ENCODE measurements around the gene CHST7. TPM values are rescaled to one million over a fixed set of nuclear protein-coding genes. Genes with fewer than 3 reads are reported as not detected.
A peak's percentile ranks its signal among the peaks of the same experiment; 100 is the strongest.
"Not testable (repeated sequence)": the region's sequence is repeated elsewhere in the genome, so short reads cannot be mapped to it uniquely, and the experiment has no call there.

Gene CHST7
- total RNA-seq (1 to 10 TPM; 4.0 to 4.6 TPM), total RNA-seq (2.2 to 32.8 (median 7.1) reads per million in 172 experiments)
- 9.5 TPM for polyA plus RNA-seq (2013, experiment 1 of 2)
- polyA plus RNA-seq (2013, experiment 2 of 2) = 7.8 TPM

GRCh38 chrX:46573331-46573891, at the start of gene CHST7:
Gene CHST7 (plus strand): TSS chrX:46573765. CDS start chrX:46573932, 167 bp downstream.
- Mint-ChIP-seq H3K27me3 (no peaks in the 10 kb centered on the region), H3K9me3 (no peaks in the 10 kb centered on the region), H3K36me3 (ENCODE audit: low read depth) (peaks cover 5% of the 10 kb centered on the region), H3K4me1 (ENCODE audit: low read depth) (peaks cover 39% of the 10 kb centered on the region), H3K27ac (peak within 1 kb of the TSS; percentile 78), H3K4me3 (peak within 1 kb of the TSS; percentile 74)
- DNase-seq = peak; percentile 18 to 81 (median 46)
- peak within 1 kb of the TSS; percentile 71 for H3K4me3 ChIP-seq (ENCODE audit: low read length)
- intact Hi-C loops (cut with DNase I, micrococcal nuclease) = loop anchor here (5.0 to 10.0 kb wide), 3 partner anchors 69 to 769 kb away; no protein-coding TSS in a partner anchor
- peak; percentile 54 for ATAC-seq (ENCODE audit: poor library complexity)
- H3K27me3 ChIP-seq (ENCODE audit: control insufficient read depth in 1 of 2, insufficient read depth in 2 of 2, low read length in 2 of 2) = no peaks in the 10 kb centered on the region
- CTCF ChIA-PET = interaction anchor here (1.1 to 1.5 kb wide), 3 partner anchors 17 to 69 kb away, joined by 3 to 5 read pairs (median 4); no protein-coding TSS in a partner anchor
- H3K9me3 ChIP-seq (ENCODE audit: control insufficient read depth in 1 of 2, insufficient read depth in 1 of 2, low read length in 2 of 2) = no peaks in the 10 kb centered on the region
- POLR2A ChIA-PET = interaction anchor here (0.6 to 2.2 kb wide), 7 partner anchors 13 to 805 kb away, joined by 3 to 9 read pairs (median 6); no protein-coding TSS in a partner anchor
- H3K4me1 ChIP-seq (ENCODE audit: insufficient read depth, low read length) = peaks cover 50% of the 10 kb centered on the region
- H3K36me3 ChIP-seq (ENCODE audit: insufficient read depth, low read length) = no peaks in the 10 kb centered on the region
- peak within 1 kb of the TSS; percentile 52 to 64 for H3K27ac ChIP-seq (ENCODE audit: low read depth in 1 of 2, low read length in 2 of 2)
- TF ChIP-seq, protein P1, sequence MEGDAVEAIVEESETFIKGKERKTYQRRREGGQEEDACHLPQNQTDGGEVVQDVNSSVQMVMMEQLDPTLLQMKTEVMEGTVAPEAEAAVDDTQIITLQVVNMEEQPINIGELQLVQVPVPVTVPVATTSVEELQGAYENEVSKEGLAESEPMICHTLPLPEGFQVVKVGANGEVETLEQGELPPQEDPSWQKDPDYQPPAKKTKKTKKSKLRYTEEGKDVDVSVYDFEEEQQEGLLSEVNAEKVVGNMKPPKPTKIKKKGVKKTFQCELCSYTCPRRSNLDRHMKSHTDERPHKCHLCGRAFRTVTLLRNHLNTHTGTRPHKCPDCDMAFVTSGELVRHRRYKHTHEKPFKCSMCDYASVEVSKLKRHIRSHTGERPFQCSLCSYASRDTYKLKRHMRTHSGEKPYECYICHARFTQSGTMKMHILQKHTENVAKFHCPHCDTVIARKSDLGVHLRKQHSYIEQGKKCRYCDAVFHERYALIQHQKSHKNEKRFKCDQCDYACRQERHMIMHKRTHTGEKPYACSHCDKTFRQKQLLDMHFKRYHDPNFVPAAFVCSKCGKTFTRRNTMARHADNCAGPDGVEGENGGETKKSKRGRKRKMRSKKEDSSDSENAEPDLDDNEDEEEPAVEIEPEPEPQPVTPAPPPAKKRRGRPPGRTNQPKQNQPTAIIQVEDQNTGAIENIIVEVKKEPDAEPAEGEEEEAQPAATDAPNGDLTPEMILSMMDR (IDR thresholded peaks at IDR 0.05) = no peak

- H3K36me3 ChIP-seq (ENCODE audit: insufficient read depth, low read length); H3K27ac ChIP-seq (ENCODE audit: low read depth in 1 of 2, low read length in 2 of 2); ATAC-seq (ENCODE audit: poor library complexity); H3K9me3 Mint-ChIP-seq; POLR2A ChIA-PET; H3K4me3 Mint-ChIP-seq; H3K4me1 Mint-ChIP-seq (ENCODE audit: low read depth); H3K27me3 ChIP-seq (ENCODE audit: control insufficient read depth in 1 of 2, insufficient read depth in 2 of 2, low read length in 2 of 2); H3K27me3 Mint-ChIP-seq; H3K4me1 ChIP-seq (ENCODE audit: insufficient read depth, low read length); DNase-seq; H3K27ac Mint-ChIP-seq; intact Hi-C loops (cut with DNase I, micrococcal nuclease); CTCF ChIA-PET; H3K4me3 ChIP-seq (ENCODE audit: low read length); H3K9me3 ChIP-seq (ENCODE audit: control insufficient read depth in 1 of 2, insufficient read depth in 1 of 2, low read length in 2 of 2): not testable (repeated sequence)
- peaks cover 14% of the 10 kb centered on the region for H3K36me3 Mint-ChIP-seq (ENCODE audit: low read depth)
These were observed 44.9 kb upstream of the CHST7 start for GRCh38 chrX:46528640-46529039.

DNA sequence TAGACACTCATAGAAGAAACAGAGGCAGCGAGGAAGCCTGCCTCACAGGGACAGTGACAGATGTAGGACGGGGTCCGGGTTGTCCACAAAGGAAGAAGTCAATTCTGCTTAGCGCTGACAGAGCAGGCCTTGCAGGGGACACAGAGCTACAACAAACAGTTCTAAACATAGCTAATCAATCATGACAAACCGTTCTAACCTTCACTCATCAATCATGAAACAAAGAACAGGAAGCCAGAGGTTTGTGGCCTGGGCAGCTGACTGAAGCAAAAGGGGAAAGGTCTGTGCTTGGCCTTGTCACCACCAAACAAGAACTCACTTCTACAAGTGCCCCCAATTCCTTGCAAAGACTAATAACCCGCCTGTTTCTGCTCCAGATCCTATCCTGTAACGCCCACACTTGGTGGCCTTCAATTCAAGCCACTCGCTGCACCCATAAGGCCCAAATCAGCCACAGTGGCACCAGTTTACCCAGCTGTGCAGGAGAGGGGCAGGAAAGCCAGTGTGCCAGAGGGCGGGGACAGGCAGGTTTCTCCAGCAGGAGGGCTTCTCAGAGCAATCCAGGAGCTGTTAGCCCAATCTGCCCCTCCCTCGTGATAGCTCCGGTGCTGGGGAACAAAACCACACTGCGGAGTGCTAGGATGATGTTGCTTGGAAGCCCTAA, 43.7 kb upstream of the CHST7 start:
- H3K27me3 ChIP-seq (ENCODE audit: control insufficient read depth in 1 of 2, insufficient read depth in 2 of 2, low read length in 2 of 2); H3K27ac Mint-ChIP-seq; H3K9me3 Mint-ChIP-seq; ATAC-seq (ENCODE audit: poor library complexity); intact Hi-C loops (cut with DNase I, micrococcal nuclease); CTCF ChIA-PET; DNase-seq; H3K27me3 Mint-ChIP-seq; H3K4me3 Mint-ChIP-seq; H3K27ac ChIP-seq (ENCODE audit: low read depth in 1 of 2, low read length in 2 of 2); POLR2A ChIA-PET; H3K4me1 Mint-ChIP-seq (ENCODE audit: low read depth); H3K9me3 ChIP-seq (ENCODE audit: control insufficient read depth in 1 of 2, insufficient read depth in 1 of 2, low read length in 2 of 2); H3K36me3 ChIP-seq (ENCODE audit: insufficient read depth, low read length); H3K4me3 ChIP-seq (ENCODE audit: low read length); H3K4me1 ChIP-seq (ENCODE audit: insufficient read depth, low read length): not testable (repeated sequence)
- H3K36me3 Mint-ChIP-seq (ENCODE audit: low read depth) = peaks cover 18% of the 10 kb centered on the region

GRCh38 chrX:46530404-46530908, 43.1 kb upstream of the CHST7 start:
- H3K4me3 Mint-ChIP-seq; H3K9me3 ChIP-seq (ENCODE audit: control insufficient read depth in 1 of 2, insufficient read depth in 1 of 2, low read length in 2 of 2); POLR2A ChIA-PET; H3K36me3 ChIP-seq (ENCODE audit: insufficient read depth, low read length); H3K27me3 Mint-ChIP-seq; H3K27ac ChIP-seq (ENCODE audit: low read depth in 1 of 2, low read length in 2 of 2); H3K9me3 Mint-ChIP-seq; H3K4me3 ChIP-seq (ENCODE audit: low read length); intact Hi-C loops (cut with DNase I, micrococcal nuclease); H3K4me1 Mint-ChIP-seq (ENCODE audit: low read depth); H3K4me1 ChIP-seq (ENCODE audit: insufficient read depth, low read length); ATAC-seq (ENCODE audit: poor library complexity); H3K27ac Mint-ChIP-seq; DNase-seq; CTCF ChIA-PET; H3K27me3 ChIP-seq (ENCODE audit: control insufficient read depth in 1 of 2, insufficient read depth in 2 of 2, low read length in 2 of 2): not testable (repeated sequence)
- H3K36me3 Mint-ChIP-seq (ENCODE audit: low read depth) = peaks cover 18% of the 10 kb centered on the region

All from CD4-positive, alpha-beta T cell (primary cell).